IPS DF 6.9 (cell line): Measurements from ENCODE around the gene KIAA0232.

ENCODE experiments used
- DNase-seq: peaks from one replicate; pipeline ENCODE4 v3.0.0-alpha.2; 2013; ENCODE audit warnings: low read depth, low spot score
- H3K27ac ChIP-seq: one replicate; pipeline ENCODE4 v1.5.1; 2013; ENCODE audit warnings: low read length, control low read depth
- H3K27me3 ChIP-seq: 2 replicates; pipeline ENCODE4 v1.6.1; 2013; ENCODE audit warnings: mild to moderate bottlenecking, low read length; ENCODE audit not compliant: control insufficient read depth, insufficient read depth
- H3K36me3 ChIP-seq: 2 replicates; pipeline ENCODE4 v1.6.1; 2013; ENCODE audit warnings: low read length; ENCODE audit not compliant: control insufficient read depth, insufficient read depth
- H3K4me1 ChIP-seq: 2 replicates; pipeline ENCODE4 v1.6.1; 2013; ENCODE audit warnings: low read length; ENCODE audit not compliant: control insufficient read depth, insufficient read depth
- H3K4me3 ChIP-seq: 2 replicates; pipeline ENCODE4 v1.5.1; 2013; ENCODE audit warnings: mild to moderate bottlenecking, low read length
- H3K9me3 ChIP-seq: 2 replicates; pipeline ENCODE4 v1.6.1; 2013; ENCODE audit warnings: low read length, inconsistent platforms; ENCODE audit not compliant: control insufficient read depth, insufficient read depth
- WGBS: extraction: QIAGEN DNeasy Blood & Tissue Kit; methylation state at CpG from one replicate; pipeline ENCODE4 v1.1.7; 2013; ENCODE audit warnings: mixed read lengths, missing lambda C conversion rate; ENCODE audit not compliant: insufficient read length, insufficient coverage; 5-methylcytosine and 5-hydroxymethylcytosine counted together

The KIAA0232 gene

DNA sequence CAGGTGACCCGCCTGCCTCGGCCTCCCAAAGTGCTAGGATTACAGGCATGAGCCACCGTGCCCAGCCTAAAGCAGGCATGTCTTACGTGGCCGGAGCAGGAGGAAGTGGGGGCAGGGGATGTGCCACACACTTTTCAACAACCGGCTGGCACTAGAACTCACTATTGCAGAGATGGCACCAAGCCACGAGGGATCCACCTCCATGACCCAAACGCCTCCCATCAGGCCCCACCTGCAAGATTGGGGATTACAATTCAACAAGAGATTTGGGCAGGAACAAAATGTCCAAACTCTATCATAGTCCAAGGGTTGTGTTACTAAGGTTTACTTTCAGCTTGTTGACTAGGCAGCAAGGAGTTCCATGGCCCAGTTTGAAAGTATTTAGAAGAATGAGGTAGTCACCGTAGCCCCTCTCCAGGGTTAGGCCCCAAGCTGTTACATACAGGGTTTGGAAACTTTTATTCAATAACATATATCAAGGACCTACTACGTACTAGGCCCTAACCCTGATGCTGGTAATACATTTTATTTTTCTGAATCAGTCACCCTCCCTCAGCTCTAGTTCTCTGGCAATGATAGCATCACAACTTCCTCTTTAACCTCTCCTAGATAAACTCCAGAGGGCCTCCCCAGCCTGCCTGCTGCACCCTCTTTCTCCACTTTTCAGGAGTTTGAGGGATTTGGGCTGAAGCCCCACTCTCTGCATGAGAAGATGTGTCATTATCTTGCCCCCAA is 109.1 kb downstream of the KIAA0232 start:
- H3K4me1 ChIP-seq = no peaks in the 10 kb centered on the region
- H3K9me3 ChIP-seq = no peaks in the 10 kb centered on the region
- no CpG with 5 or more reads among the region's 10 CpGs for WGBS
- no peaks in the 10 kb centered on the region for H3K36me3 ChIP-seq
- no peak for DNase-seq
- H3K27ac ChIP-seq = no peak overlapping the region
- H3K27me3 ChIP-seq = no peaks in the 10 kb centered on the region
- no peak overlapping the region for H3K4me3 ChIP-seq

DNA sequence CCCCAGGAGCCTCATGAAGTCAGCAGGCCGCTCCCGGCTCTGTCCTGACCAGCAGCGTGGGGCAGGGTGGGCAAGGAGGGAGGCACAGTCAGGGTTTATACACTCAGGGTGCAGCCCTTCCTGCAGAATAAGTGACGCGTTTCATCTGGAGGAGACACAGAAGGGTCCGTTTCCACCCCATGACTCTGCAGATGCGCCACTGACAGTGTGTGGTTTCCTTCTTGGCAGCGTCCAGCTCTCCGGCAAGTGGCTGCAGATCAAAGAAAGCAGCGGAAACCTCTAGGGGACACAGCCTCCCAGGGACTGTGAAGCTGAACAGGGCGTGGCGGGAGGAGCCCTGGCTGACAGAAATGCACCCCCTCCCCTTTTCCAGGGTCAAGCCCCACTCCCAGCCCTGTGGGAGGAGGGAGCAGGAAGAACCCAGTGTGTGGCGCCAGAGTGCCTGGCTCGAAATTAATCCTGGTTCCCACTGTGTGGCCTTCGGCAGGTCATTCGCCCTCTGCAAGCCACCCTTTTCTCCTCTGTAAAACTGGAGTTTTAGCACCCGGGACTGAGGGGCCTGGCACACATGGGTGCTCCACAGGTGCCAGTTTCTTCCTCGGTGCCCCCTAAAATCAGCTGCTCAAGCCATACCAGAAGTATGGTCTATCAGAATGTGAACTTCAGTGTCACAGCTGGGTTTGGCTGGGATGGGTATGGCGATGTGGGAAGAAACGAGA is 109.8 kb downstream of the KIAA0232 start:
- H3K4me3 ChIP-seq = no peak overlapping the region

GRCh38 chr4:6892909-6893202 is 110.3 kb downstream of the KIAA0232 start:
- no peak overlapping the region for H3K4me3 ChIP-seq
- no peaks in the 10 kb centered on the region for H3K9me3 ChIP-seq
- no CpG with 5 or more reads among the region's 6 CpGs for WGBS

More for the DNA sequence above, 109.8 kb downstream of the KIAA0232 start:
- no peaks in the 10 kb centered on the region for H3K36me3 ChIP-seq
- H3K27ac ChIP-seq = no peak overlapping the region
- no peaks in the 10 kb centered on the region for H3K4me1 ChIP-seq
- no CpG with 5 or more reads among the region's 20 CpGs for WGBS
- H3K9me3 ChIP-seq = no peaks in the 10 kb centered on the region
- DNase-seq = no peak
- H3K27me3 ChIP-seq = no peaks in the 10 kb centered on the region

GRCh38 chr4:6893449-6894085 is 111.0 kb downstream of the KIAA0232 start:
- H3K4me3 ChIP-seq = no peak overlapping the region
- WGBS = no CpG with 5 or more reads among the region's 7 CpGs
- no peaks in the 10 kb centered on the region for H3K36me3 ChIP-seq
- H3K4me1 ChIP-seq = no peaks in the 10 kb centered on the region
- no peak for DNase-seq
- no peak overlapping the region for H3K27ac ChIP-seq
- H3K27me3 ChIP-seq = no peaks in the 10 kb centered on the region
- H3K9me3 ChIP-seq = no peaks in the 10 kb centered on the region

More at GRCh38 chr4:6892909-6893202, 110.3 kb downstream of the KIAA0232 start:
- Histone ChIP-seq H3K4me1 (no peaks in the 10 kb centered on the region), H3K27ac (no peak overlapping the region), H3K27me3 (no peaks in the 10 kb centered on the region), H3K36me3 (no peaks in the 10 kb centered on the region)
- DNase-seq = no peak

- H3K4me1 ChIP-seq = no peaks in the 10 kb centered on the region
- H3K27ac ChIP-seq = no peak overlapping the region
- no CpG with 5 or more reads among the region's 3 CpGs for WGBS
- H3K36me3 ChIP-seq = no peaks in the 10 kb centered on the region
- H3K9me3 ChIP-seq = no peaks in the 10 kb centered on the region
- H3K4me3 ChIP-seq = no peak overlapping the region
- no peaks in the 10 kb centered on the region for H3K27me3 ChIP-seq
- DNase-seq = no peak
Observed at GRCh38 chr4:6894086-6894478, 111.6 kb downstream of the KIAA0232 start.

- no peaks in the 10 kb centered on the region for H3K4me1 ChIP-seq
- no peaks in the 10 kb centered on the region for H3K27me3 ChIP-seq
- H3K9me3 ChIP-seq = no peaks in the 10 kb centered on the region
- no peak overlapping the region for H3K27ac ChIP-seq
- no peak overlapping the region for H3K4me3 ChIP-seq
- H3K36me3 ChIP-seq = no peaks in the 10 kb centered on the region
- no CpG with 5 or more reads among the region's 29 CpGs for WGBS
- no peak for DNase-seq
Observed at GRCh38 chr4:6894528-6895498, 112.3 kb downstream of the KIAA0232 start.

- no peaks in the 10 kb centered on the region for H3K27me3 ChIP-seq
- no CpG with 5 or more reads among the region's 5 CpGs for WGBS
- H3K9me3 ChIP-seq = no peaks in the 10 kb centered on the region
- H3K27ac ChIP-seq = no peak overlapping the region
- no peaks in the 10 kb centered on the region for H3K4me1 ChIP-seq
- H3K36me3 ChIP-seq = no peaks in the 10 kb centered on the region
- no peak for DNase-seq
- H3K4me3 ChIP-seq = no peak overlapping the region
Observed at GRCh38 chr4:6896035-6896434, 113.5 kb downstream of the KIAA0232 start.

- Histone ChIP-seq H3K9me3 (no peaks in the 10 kb centered on the region), H3K27ac (no peak overlapping the region), H3K36me3 (no peaks in the 10 kb centered on the region), H3K4me1 (no peaks in the 10 kb centered on the region), H3K4me3 (no peak overlapping the region), H3K27me3 (no peaks in the 10 kb centered on the region)
- DNase-seq = no peak
- WGBS = no CpG with 5 or more reads among the region's 3 CpGs
Observed at GRCh38 chr4:6898763-6899162, 116.2 kb downstream of the KIAA0232 start.

GRCh38 chr4:6900181-6900812 is 117.8 kb downstream of the KIAA0232 start:
- H3K27ac ChIP-seq = no peak overlapping the region
- no peak overlapping the region for H3K4me3 ChIP-seq
- no peaks in the 10 kb centered on the region for H3K27me3 ChIP-seq
- no peak for DNase-seq
- no peaks in the 10 kb centered on the region for H3K36me3 ChIP-seq
- H3K4me1 ChIP-seq = no peaks in the 10 kb centered on the region
- no peaks in the 10 kb centered on the region for H3K9me3 ChIP-seq
- no CpG with 5 or more reads among the region's 10 CpGs for WGBS
